NCI-H526 (cell line): ENCODE measurements around the gene PREP.

Experiments
- DNase-seq, 2 experiments: peaks; one replicate each; lab custom pipeline; 2025; lab: John Stamatoyannopoulos, UW

The PREP gene

GRCh38 chr6:105397987-105398386 lies 4.9 kb downstream of the PREP start:
- no peak for DNase-seq

- DNase-seq: no peak
These were observed 11.2 kb downstream of the PREP start for GRCh38 chr6:105391705-105392104.

- DNase-seq: no peak
These were observed 13.3 kb downstream of the PREP start for GRCh38 chr6:105389543-105389942.

- no peak for DNase-seq
These were observed 14.5 kb downstream of the PREP start for GRCh38 chr6:105388392-105388791.

- DNase-seq: peak in 1 of 2 experiments; percentile 44
These were observed 18.9 kb downstream of the PREP start for GRCh38 chr6:105384004-105384403.

GRCh38 chr6:105382958-105383357 lies 19.9 kb downstream of the PREP start:
- no peak for DNase-seq

- no peak for DNase-seq
These were observed 20.4 kb downstream of the PREP start for GRCh38 chr6:105382496-105382895.

GRCh38 chr6:105380634-105381033 lies 22.2 kb downstream of the PREP start:
- DNase-seq: no peak

GRCh38 chr6:105375797-105376196 lies 27.1 kb downstream of the PREP start:
- no peak for DNase-seq

- DNase-seq: no peak
These were observed 28.9 kb downstream of the PREP start for GRCh38 chr6:105374010-105374420.

- no peak for DNase-seq
These were observed 29.4 kb downstream of the PREP start for GRCh38 chr6:105373481-105373880.

- DNase-seq: no peak
These were observed 30.1 kb downstream of the PREP start for GRCh38 chr6:105372849-105373182.

- no peak for DNase-seq
These were observed 30.6 kb downstream of the PREP start for GRCh38 chr6:105372142-105372848.

- DNase-seq: no peak
These were observed 32.5 kb downstream of the PREP start for GRCh38 chr6:105370351-105370750.

GRCh38 chr6:105369145-105369544 lies 33.7 kb downstream of the PREP start:
- no peak for DNase-seq

GRCh38 chr6:105364243-105364642 lies 38.6 kb downstream of the PREP start:
- no peak for DNase-seq

GRCh38 chr6:105363100-105363754 lies 39.7 kb downstream of the PREP start:
- peak in 1 of 2 experiments; percentile 19 for DNase-seq

- no peak for DNase-seq
These were observed 43.2 kb downstream of the PREP start for GRCh38 chr6:105359419-105360370.

GRCh38 chr6:105357165-105357564 lies 45.7 kb downstream of the PREP start:
- no peak for DNase-seq

- DNase-seq: no peak
These were observed 50.8 kb downstream of the PREP start for GRCh38 chr6:105352037-105352617.

- no peak for DNase-seq
These were observed 54.0 kb downstream of the PREP start for GRCh38 chr6:105348897-105349296.

GRCh38 chr6:105346052-105346451 lies 56.8 kb downstream of the PREP start:
- DNase-seq: no peak
